GM12872 (cell line): Measurements from ENCODE around the gene CKS2.

Source experiments
- TF ChIP-seq, protein P1 (sequence below): IDR thresholded peaks from 3 replicates; pipeline ENCODE4 v1.5.1; 2011; ENCODE audit warnings: low read depth, mild to moderate bottlenecking, low read length, moderate library complexity; ENCODE audit not compliant: insufficient read depth

Gene CKS2

GRCh38 chr9:89305868-89306267 lies 5.1 kb upstream of the CKS2 start:
- TF ChIP-seq, protein P1, sequence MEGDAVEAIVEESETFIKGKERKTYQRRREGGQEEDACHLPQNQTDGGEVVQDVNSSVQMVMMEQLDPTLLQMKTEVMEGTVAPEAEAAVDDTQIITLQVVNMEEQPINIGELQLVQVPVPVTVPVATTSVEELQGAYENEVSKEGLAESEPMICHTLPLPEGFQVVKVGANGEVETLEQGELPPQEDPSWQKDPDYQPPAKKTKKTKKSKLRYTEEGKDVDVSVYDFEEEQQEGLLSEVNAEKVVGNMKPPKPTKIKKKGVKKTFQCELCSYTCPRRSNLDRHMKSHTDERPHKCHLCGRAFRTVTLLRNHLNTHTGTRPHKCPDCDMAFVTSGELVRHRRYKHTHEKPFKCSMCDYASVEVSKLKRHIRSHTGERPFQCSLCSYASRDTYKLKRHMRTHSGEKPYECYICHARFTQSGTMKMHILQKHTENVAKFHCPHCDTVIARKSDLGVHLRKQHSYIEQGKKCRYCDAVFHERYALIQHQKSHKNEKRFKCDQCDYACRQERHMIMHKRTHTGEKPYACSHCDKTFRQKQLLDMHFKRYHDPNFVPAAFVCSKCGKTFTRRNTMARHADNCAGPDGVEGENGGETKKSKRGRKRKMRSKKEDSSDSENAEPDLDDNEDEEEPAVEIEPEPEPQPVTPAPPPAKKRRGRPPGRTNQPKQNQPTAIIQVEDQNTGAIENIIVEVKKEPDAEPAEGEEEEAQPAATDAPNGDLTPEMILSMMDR, result no peak

GRCh38 chr9:89309166-89309565 lies 1.8 kb upstream of the CKS2 start:
- TF ChIP-seq, protein P1, result no peak

DNA sequence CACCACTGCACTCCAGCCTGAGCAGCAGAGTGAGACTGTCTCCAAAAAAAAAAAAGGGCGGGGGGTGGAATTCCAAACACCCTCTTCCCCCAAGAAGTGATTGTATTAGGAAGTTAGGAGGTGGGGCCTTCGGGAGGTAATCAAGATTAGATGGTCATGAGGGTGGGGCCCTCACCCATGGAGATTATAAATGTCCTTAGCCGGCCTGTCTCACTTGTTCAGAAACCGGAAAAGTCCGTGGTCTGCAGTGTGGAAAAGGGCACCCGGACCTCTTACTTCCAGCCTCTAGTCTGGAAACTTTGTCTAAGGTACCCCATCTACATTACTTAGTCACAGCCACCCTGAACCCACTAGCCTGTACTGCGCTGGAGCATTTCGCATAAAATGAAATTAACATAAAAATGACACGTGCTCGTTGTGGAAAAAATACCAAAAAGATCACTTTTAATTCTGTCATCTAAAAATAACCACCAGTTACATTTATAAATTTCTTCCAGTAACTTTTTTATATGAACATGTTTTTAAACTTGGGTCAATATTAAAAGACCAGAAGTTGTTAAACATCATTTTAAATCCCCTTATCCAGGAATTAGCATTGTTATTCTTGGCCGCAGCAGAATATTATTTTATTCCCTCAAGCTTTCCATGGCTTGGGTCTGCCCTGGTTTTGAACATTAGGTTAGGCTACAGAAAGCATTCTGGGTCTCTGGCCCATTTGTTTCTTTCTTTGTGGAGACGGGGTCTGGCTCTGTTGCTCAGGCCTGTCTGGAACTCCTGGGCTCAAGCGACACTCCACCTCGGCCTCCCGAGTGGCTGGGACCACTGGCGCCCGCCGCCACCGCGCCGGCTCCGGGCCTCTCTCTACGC lies 1.2 kb upstream of the CKS2 start:
- TF ChIP-seq, protein P1, result no peak

DNA sequence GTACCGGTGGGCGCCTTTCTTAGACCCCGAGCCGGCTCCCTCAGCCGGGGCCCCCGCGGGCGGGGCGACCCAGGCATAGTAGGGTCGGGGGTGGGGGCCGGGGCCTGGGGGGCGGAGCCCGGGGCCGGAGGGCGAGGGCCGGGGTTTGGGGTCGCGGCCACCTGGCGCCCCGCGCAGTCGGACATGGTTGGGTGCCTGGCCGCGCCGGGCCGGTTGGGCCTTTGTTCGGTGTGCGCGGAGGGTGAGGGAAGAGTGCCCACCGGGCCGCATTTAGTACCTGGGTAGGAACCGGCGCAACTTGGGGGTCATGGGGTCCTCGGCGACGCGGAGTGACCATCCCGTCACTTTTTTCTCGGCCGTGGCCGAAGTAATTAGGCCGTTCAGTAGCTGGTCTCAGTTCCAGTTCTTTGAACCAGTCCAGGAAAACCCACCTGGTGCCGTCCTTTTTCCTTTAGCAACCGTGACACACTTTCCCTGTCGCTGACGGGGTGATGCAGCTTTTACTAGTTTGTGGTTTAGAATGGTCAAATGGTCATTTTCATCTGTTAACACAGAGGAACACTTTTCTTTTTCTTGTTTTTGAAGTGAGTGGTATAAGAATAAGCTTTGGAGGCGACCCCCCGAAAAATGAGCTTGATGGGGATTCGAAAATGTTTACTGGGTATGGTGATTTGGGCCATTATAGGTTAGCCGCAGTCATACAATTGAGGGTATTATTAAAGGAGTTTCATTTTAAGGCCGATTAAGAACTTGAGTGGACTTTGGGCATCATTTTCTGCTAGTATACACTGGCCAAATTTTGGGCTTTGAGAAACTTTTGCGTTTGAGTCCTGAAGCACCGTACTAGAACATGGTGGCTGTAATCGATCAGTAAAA lies 589 bp downstream of the CKS2 start:
- TF ChIP-seq, protein P1, result no peak

DNA sequence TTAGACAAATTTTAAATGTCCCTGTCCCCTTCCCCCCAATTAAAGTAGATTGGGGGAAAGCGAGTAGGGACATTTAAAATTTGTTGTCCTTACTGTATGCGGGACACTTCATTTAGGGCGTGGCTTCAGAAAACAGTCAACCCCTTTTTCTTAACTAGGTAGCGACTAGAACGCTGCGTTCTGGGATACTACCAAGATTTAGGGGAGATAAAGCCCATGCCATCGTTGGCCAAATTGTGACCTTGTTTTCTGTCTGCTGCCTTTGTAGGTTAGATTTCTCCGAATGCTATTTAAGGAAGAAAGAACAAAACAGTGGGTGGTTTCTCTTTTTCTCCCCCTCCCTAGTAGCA lies 1.2 kb downstream of the CKS2 start:
- TF ChIP-seq, protein P1, result no peak

- TF ChIP-seq, protein P1, result no peak
Observed at GRCh38 chr9:89313842-89314241, 2.8 kb downstream of the CKS2 start.

- TF ChIP-seq, protein P1, result no peak
Observed at GRCh38 chr9:89314955-89315354, 4.0 kb downstream of the CKS2 start.
